ENCODE measurements around the gene CDH9.

The CDH9 gene

DNA sequence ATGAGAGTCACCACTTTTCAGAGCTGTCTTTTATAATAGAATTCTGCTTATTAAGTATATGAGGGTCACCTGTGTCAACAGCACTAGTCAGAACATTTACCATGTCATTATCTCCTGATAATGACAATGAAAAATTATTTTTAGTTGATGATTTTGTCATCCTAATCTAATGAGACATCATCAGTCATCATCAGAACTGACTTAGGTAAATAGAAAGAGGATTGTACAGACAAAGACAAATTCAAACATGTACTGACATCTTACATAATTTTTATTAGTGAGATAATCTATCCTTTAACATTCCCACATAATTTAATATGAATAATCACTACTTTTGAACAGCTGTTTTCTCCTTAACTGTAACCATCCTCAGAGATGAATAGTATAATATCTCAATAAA is 22.6 kb downstream of the CDH9 start:
- no peak overlapping the region for H3K4me2 ChIP-seq (ENCODE audit: low read length)
- H3K27me3 ChIP-seq (ENCODE audit: control insufficient read depth, insufficient read depth, low read length) = no peaks in the 10 kb centered on the region
- H3K4me1 ChIP-seq (ENCODE audit: control insufficient read depth, insufficient read depth, low read length) = no peaks in the 10 kb centered on the region
- H3K36me3 ChIP-seq (ENCODE audit: insufficient read depth, low read length) = no peaks in the 10 kb centered on the region
- H3K4me3 ChIP-seq (ENCODE audit: low read length) = no peak overlapping the region
- H3K9me3 ChIP-seq (replicated peaks; ENCODE audit: low read length) = no peaks in the 10 kb centered on the region
- H3K9ac ChIP-seq (ENCODE audit: low read depth, low read length) = no peak overlapping the region

DNA sequence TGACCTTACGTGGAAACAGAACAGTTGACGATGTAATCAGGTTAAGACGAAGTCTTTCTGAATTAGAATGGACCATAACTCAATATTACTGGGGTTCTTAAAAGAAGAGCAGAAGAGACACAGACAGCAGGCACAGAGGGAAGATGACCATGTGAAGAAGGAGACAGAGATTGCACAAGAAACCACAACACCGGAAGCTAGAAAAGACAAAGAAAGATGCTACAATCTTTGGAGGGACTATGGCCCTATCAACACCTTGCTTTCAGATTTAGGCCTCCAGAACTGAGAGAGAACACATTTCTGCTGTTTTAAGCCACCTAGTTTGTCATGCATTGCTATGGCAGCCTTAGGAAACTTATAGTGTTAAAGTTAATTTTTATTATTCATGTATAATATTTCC is 27.1 kb downstream of the CDH9 start:
- Histone ChIP-seq H3K9ac (ENCODE audit: low read depth, low read length) (no peak overlapping the region), H3K4me1 (ENCODE audit: control insufficient read depth, insufficient read depth, low read length) (no peaks in the 10 kb centered on the region)

DNA sequence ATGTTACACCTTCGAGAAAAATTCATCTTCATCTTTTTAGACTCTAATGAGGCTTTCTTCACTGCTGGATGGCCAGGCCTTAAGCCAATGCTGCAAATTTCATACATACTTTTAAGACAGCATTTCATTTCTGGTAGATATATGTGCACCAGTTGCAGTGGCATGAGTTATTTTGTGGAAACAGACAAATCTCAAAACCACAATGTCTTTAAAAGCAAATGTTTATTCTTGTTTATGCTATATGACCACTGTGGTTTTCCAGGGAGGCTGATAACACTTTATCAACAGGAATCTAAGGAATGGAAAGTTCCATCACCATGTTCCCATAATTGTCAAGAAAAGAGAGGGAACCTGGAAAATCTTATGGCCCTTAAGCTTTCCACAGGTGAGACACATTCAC is 27.7 kb downstream of the CDH9 start:
- Histone ChIP-seq H3K4me1 (ENCODE audit: control insufficient read depth, insufficient read depth, low read length) (no peaks in the 10 kb centered on the region), H3K9me3 (replicated peaks; ENCODE audit: low read length) (peaks cover 3% of the 10 kb centered on the region), H3K9ac (ENCODE audit: low read depth, low read length) (no peak overlapping the region)

More for the DNA sequence above, 27.1 kb downstream of the CDH9 start:
- H3K4me2 ChIP-seq (ENCODE audit: low read length) = no peak overlapping the region
- H3K36me3 ChIP-seq (ENCODE audit: insufficient read depth, low read length) = no peaks in the 10 kb centered on the region
- H3K9me3 ChIP-seq (replicated peaks; ENCODE audit: low read length) = peaks cover 3% of the 10 kb centered on the region
- no peaks in the 10 kb centered on the region for H3K27me3 ChIP-seq (ENCODE audit: control insufficient read depth, insufficient read depth, low read length)
- no peak overlapping the region for H3K4me3 ChIP-seq (ENCODE audit: low read length)

DNA sequence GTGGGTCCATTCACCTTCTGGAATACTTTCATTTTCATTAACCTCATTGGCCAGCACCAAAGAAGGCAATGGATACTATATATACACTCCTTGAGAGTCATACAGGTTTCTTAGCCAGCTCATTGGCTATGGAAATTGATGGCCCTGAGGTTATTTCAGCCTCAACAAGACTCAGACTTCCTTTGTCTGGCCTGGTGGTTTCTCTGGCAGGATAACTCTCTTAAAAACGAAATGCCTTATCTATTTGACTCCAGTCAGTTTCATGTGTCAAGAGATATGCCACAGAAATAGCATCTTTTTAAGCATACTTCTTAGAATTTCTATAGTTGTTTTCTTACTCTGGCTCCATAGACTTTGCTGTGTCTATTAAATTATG is 28.9 kb downstream of the CDH9 start:
- no peak overlapping the region for H3K9ac ChIP-seq (ENCODE audit: low read depth, low read length)
- peaks cover 3% of the 10 kb centered on the region for H3K9me3 ChIP-seq (replicated peaks; ENCODE audit: low read length)
- H3K4me3 ChIP-seq (ENCODE audit: low read length) = no peak overlapping the region
- H3K4me2 ChIP-seq (ENCODE audit: low read length) = no peak overlapping the region
- H3K36me3 ChIP-seq (ENCODE audit: insufficient read depth, low read length) = no peaks in the 10 kb centered on the region
- H3K4me1 ChIP-seq (ENCODE audit: control insufficient read depth, insufficient read depth, low read length) = no peaks in the 10 kb centered on the region
- no peaks in the 10 kb centered on the region for H3K27me3 ChIP-seq (ENCODE audit: control insufficient read depth, insufficient read depth, low read length)

More for the DNA sequence above, 27.7 kb downstream of the CDH9 start:
- H3K4me3 ChIP-seq (ENCODE audit: low read length) = no peak overlapping the region
- H3K36me3 ChIP-seq (ENCODE audit: insufficient read depth, low read length) = no peaks in the 10 kb centered on the region
- H3K4me2 ChIP-seq (ENCODE audit: low read length) = no peak overlapping the region
- no peaks in the 10 kb centered on the region for H3K27me3 ChIP-seq (ENCODE audit: control insufficient read depth, insufficient read depth, low read length)

DNA sequence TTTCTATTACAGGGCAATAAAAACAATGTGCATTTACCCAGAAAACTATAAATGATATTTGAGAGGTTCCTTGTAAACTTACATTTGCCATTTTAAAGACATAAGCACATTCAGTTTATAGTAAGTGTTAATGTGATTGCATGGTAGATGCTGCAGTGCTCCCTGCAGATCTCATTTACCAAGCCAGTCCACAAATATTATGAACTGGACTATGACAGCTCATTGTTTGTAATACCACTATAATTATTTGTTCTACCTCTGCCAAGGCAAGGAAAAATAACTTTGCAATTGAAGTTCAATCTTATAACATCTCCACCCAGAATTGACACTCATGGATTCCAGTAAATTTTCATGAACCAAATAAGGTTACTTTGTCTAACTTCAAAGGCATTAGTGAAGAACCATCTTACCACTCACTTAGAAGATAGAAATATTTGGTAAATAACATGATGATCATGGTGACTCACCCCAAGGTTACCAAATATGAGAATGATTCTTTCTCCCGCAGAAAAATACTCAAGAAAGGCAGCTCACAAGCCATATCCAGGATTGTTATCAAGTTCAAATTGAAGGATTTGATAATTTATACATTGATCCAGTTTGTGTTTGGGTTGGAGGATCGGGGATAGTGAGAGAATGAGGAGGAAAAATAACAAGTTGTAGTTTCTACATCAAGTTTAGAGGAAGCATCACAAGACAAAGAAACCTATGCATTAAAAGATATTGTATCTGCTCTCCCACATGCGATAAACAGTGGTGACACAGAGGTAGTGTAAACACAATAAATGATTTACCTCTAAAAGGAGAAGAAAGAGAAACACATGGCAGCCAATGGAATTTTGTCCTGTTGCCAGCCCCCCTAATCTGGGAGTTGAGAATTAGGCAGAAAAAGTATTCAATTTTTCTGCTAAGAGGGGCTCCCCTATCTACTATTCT is 29.5 kb downstream of the CDH9 start:
- Histone ChIP-seq H3K9me3 (replicated peaks; ENCODE audit: low read length) (peaks cover 3% of the 10 kb centered on the region), H3K27me3 (ENCODE audit: control insufficient read depth, insufficient read depth, low read length) (no peaks in the 10 kb centered on the region)

DNA sequence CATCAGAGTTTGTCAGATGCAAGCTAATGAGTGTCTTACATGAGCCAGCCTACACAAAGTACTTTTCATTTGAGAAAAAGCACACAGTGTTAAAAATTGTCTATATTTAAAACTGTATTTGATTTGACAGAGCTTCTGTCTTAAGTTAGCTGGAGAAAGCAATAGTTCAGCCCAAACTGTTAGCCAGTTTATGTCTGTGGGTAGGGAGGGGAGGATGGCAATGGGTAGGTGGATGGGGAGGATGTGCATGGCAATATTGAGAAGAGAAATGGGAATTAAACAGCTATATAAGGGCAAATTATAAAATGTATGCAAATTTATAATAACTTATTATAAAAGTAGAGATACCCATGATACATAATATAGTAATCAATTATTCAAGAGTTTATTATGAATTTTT is 31.3 kb downstream of the CDH9 start:
- H3K4me3 ChIP-seq (ENCODE audit: low read length) = no peak overlapping the region
- no peaks in the 10 kb centered on the region for H3K27me3 ChIP-seq (ENCODE audit: control insufficient read depth, insufficient read depth, low read length)
- no peak overlapping the region for H3K9ac ChIP-seq (ENCODE audit: low read depth, low read length)
- H3K4me2 ChIP-seq (ENCODE audit: low read length) = no peak overlapping the region
- no peaks in the 10 kb centered on the region for H3K4me1 ChIP-seq (ENCODE audit: control insufficient read depth, insufficient read depth, low read length)
- no peaks in the 10 kb centered on the region for H3K36me3 ChIP-seq (ENCODE audit: insufficient read depth, low read length)
- peaks cover 3% of the 10 kb centered on the region for H3K9me3 ChIP-seq (replicated peaks; ENCODE audit: low read length)

More for the DNA sequence above, 29.5 kb downstream of the CDH9 start:
- Histone ChIP-seq H3K36me3 (ENCODE audit: insufficient read depth, low read length) (no peaks in the 10 kb centered on the region), H3K9ac (ENCODE audit: low read depth, low read length) (no peak overlapping the region), H3K4me2 (ENCODE audit: low read length) (no peak overlapping the region), H3K4me3 (ENCODE audit: low read length) (no peak overlapping the region), H3K4me1 (ENCODE audit: control insufficient read depth, insufficient read depth, low read length) (no peaks in the 10 kb centered on the region)

DNA sequence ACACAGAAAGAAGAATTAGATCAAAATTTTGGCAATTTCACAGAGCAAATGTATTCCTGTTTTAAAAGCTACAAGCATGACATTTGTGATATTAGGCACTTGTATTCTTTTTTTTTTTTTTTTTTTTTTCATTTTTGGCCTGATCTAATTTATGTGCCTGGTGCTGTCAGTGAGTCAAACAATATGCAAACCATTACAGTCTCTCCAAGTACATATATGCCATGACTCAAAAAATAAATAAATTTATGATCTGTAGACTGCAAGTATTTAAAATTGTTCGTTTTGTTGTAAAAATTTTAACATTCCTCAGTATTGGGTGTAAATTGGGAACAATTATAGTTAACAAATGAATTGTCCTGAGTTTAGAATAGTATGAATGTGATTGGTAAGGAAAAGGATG is 51.4 kb downstream of the CDH9 start:
- Histone ChIP-seq H3K36me3 (ENCODE audit: insufficient read depth, low read length) (no peaks in the 10 kb centered on the region), H3K4me1 (ENCODE audit: control insufficient read depth, insufficient read depth, low read length) (no peaks in the 10 kb centered on the region), H3K27me3 (ENCODE audit: control insufficient read depth, insufficient read depth, low read length) (no peaks in the 10 kb centered on the region), H3K9ac (ENCODE audit: low read depth, low read length) (no peak overlapping the region), H3K9me3 (replicated peaks; ENCODE audit: low read length) (peaks cover 4% of the 10 kb centered on the region), H3K4me3 (ENCODE audit: low read length) (no peak overlapping the region), H3K4me2 (ENCODE audit: low read length) (no peak overlapping the region)

DNA sequence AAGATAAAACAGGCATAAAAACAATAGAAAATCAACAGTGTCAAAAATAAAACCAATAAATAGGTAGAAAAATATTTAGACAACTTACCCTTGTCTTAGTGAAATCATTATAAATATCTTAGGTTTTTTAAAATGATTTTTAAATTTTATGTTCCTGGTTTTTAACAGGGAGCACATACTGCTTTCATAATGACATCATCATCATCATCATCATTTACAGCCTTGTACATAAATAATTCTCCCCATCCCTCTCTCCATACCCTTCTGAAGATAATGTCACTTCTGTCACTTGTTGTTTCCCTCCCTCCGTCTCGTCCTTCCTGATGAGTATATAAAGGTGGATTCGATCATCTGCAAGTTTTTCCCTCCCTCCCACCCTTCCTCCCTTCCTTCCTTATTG is 56.6 kb downstream of the CDH9 start:
- Histone ChIP-seq H3K27me3 (ENCODE audit: control insufficient read depth, insufficient read depth, low read length) (no peaks in the 10 kb centered on the region), H3K9me3 (replicated peaks; ENCODE audit: low read length) (no peaks in the 10 kb centered on the region)

DNA sequence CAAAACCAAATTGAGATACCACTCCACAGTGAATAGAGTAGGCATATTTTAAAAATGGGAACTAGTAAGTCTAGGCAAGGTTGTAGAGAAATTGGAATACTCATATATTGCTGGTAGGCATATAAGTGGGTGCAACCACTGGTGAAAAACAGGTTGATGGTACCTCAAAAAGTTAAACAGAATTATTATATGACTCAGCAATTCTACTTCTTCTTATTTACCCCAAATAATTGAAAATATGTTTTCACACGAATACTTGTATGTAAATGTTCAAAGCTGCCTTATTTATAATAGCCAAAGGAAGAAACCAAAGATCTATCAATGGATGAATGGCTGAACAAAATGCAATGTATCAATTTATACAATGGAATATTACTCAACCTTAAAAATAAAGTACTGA is 79.1 kb downstream of the CDH9 start:
- H3K9ac ChIP-seq (ENCODE audit: low read depth, low read length) = no peak overlapping the region
- no peak overlapping the region for H3K4me2 ChIP-seq (ENCODE audit: low read length)
- no peak overlapping the region for H3K4me3 ChIP-seq (ENCODE audit: low read length)
- H3K9me3 ChIP-seq (replicated peaks; ENCODE audit: low read length) = no peaks in the 10 kb centered on the region
- H3K36me3 ChIP-seq (ENCODE audit: insufficient read depth, low read length) = no peaks in the 10 kb centered on the region
- H3K4me1 ChIP-seq (ENCODE audit: control insufficient read depth, insufficient read depth, low read length) = no peaks in the 10 kb centered on the region
- no peaks in the 10 kb centered on the region for H3K27me3 ChIP-seq (ENCODE audit: control insufficient read depth, insufficient read depth, low read length)

More for the DNA sequence above, 56.6 kb downstream of the CDH9 start:
- no peak overlapping the region for H3K9ac ChIP-seq (ENCODE audit: low read depth, low read length)
- H3K4me2 ChIP-seq (ENCODE audit: low read length) = no peak overlapping the region
- no peaks in the 10 kb centered on the region for H3K36me3 ChIP-seq (ENCODE audit: insufficient read depth, low read length)
- no peaks in the 10 kb centered on the region for H3K4me1 ChIP-seq (ENCODE audit: control insufficient read depth, insufficient read depth, low read length)
- no peak overlapping the region for H3K4me3 ChIP-seq (ENCODE audit: low read length)

DNA sequence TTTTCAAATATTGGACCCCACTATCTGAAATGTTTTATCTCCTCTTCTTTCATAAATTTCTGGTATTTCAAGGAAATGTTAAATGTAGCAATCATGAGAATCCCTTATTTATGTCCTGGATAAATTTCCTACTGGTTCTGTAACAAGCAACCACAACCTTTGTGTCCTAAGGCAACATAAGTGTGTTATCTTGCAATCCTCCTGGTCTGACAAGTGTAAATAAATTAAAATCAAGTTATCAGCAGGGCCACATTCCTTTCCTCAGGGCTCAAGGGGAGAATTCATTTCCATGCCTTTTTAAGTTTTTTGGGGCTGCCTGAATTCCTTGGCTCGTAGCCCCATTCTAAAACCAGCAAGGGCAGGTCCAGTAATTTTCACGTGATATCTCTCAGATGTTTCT is 83.2 kb downstream of the CDH9 start:
- Histone ChIP-seq H3K4me3 (ENCODE audit: low read length) (no peak overlapping the region), H3K9me3 (replicated peaks; ENCODE audit: low read length) (no peaks in the 10 kb centered on the region), H3K27me3 (ENCODE audit: control insufficient read depth, insufficient read depth, low read length) (no peaks in the 10 kb centered on the region), H3K36me3 (ENCODE audit: insufficient read depth, low read length) (no peaks in the 10 kb centered on the region), H3K4me2 (ENCODE audit: low read length) (no peak overlapping the region), H3K4me1 (ENCODE audit: control insufficient read depth, insufficient read depth, low read length) (no peaks in the 10 kb centered on the region), H3K9ac (ENCODE audit: low read depth, low read length) (no peak overlapping the region)

DNA sequence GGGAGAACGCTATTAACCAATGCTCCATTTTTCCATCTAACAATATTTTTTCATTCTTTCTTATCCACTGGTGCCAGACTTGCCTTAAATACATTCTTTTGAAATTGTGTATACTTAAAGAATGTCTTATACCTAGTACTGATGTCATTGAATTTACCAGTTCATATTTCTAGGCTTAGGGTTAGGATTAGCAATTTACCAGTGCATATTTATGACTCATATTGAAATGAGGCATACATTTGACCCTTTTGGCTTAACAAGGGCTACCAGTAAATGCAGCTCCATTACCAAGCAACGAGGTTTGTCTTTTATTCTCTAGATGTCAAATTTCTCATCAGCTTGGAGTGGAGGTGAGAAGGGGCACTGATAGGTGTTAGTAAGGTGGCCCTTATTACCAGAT is 89.5 kb downstream of the CDH9 start:
- H3K9me3 ChIP-seq (replicated peaks; ENCODE audit: low read length) = no peaks in the 10 kb centered on the region
- H3K27me3 ChIP-seq (ENCODE audit: control insufficient read depth, insufficient read depth, low read length) = no peaks in the 10 kb centered on the region
- no peak overlapping the region for H3K4me3 ChIP-seq (ENCODE audit: low read length)
- no peak overlapping the region for H3K4me2 ChIP-seq (ENCODE audit: low read length)
- no peak overlapping the region for H3K9ac ChIP-seq (ENCODE audit: low read depth, low read length)
- H3K4me1 ChIP-seq (ENCODE audit: control insufficient read depth, insufficient read depth, low read length) = no peaks in the 10 kb centered on the region
- H3K36me3 ChIP-seq (ENCODE audit: insufficient read depth, low read length) = no peaks in the 10 kb centered on the region

DNA sequence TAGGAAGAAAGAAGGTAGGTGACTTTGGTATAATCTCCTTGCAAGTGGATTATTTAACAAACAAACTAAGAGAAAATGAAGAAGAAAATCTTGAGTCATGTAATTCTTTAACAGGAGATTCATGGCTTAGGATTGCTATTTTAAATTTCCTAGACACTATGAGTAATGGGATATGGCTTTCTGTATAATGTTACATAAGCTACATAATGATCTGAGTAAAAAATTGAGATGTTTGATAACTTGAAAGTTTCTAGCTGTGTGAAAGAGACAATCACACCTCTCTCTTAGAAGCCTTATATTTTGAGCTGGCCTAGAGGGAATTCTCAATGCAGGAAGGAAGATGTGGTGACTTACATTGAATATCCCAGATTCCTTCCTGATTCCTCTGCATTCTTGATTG is 92.5 kb downstream of the CDH9 start:
- Histone ChIP-seq H3K4me2 (ENCODE audit: low read length) (no peak overlapping the region), H3K9me3 (replicated peaks; ENCODE audit: low read length) (no peaks in the 10 kb centered on the region), H3K9ac (ENCODE audit: low read depth, low read length) (no peak overlapping the region), H3K27me3 (ENCODE audit: control insufficient read depth, insufficient read depth, low read length) (no peaks in the 10 kb centered on the region), H3K4me1 (ENCODE audit: control insufficient read depth, insufficient read depth, low read length) (no peaks in the 10 kb centered on the region), H3K4me3 (ENCODE audit: low read length) (no peak overlapping the region), H3K36me3 (ENCODE audit: insufficient read depth, low read length) (no peaks in the 10 kb centered on the region)

Measured in skeletal muscle satellite cell (primary cell).